ENCODE results near the gene CDK3.
A peak's percentile ranks its signal among the peaks of the same experiment; 100 is the strongest.

CDK3 gene

GRCh38 chr17:76049836-76050537 is 49.3 kb downstream of the CDK3 start:
- no peak for DNase-seq (ENCODE audit: low read depth in 2 of 2)

GRCh38 chr17:76050538-76051467 is 50.1 kb downstream of the CDK3 start:
- no peak overlapping the region for H3K4me3 ChIP-seq (replicated peaks in 1 of 2; ENCODE audit: low read depth in 2 of 2, low read length in 2 of 2)
- no peak for TF ChIP-seq CTCF (IDR thresholded peaks at IDR 0.05; ENCODE audit: low read depth, low read length)
- DNase-seq (ENCODE audit: low read depth in 2 of 2) = no peak

More at GRCh38 chr17:76049836-76050537, 49.3 kb downstream of the CDK3 start:
- no peak for TF ChIP-seq CTCF (IDR thresholded peaks at IDR 0.05; ENCODE audit: low read depth, low read length)
- H3K4me3 ChIP-seq (replicated peaks in 1 of 2; ENCODE audit: low read depth in 2 of 2, low read length in 2 of 2) = no peak overlapping the region

- H3K4me3 ChIP-seq (replicated peaks in 1 of 2; ENCODE audit: low read depth in 2 of 2, low read length in 2 of 2) = no peak overlapping the region
- TF ChIP-seq CTCF (IDR thresholded peaks at IDR 0.05; ENCODE audit: low read depth, low read length) = no peak
- DNase-seq (ENCODE audit: low read depth in 2 of 2) = no peak
Observed at GRCh38 chr17:76051561-76051960, 50.9 kb downstream of the CDK3 start.

GRCh38 chr17:76053246-76054111 is 52.8 kb downstream of the CDK3 start:
- no peak overlapping the region for H3K4me3 ChIP-seq (replicated peaks in 1 of 2; ENCODE audit: low read depth in 2 of 2, low read length in 2 of 2)
- TF ChIP-seq CTCF (IDR thresholded peaks at IDR 0.05; ENCODE audit: low read depth, low read length) = no peak
- peak; percentile 73 to 84 for DNase-seq (ENCODE audit: low read depth in 2 of 2)

GRCh38 chr17:76054112-76054476 is 53.4 kb downstream of the CDK3 start:
- no peak for TF ChIP-seq CTCF (IDR thresholded peaks at IDR 0.05; ENCODE audit: low read depth, low read length)
- H3K4me3 ChIP-seq (replicated peaks in 1 of 2; ENCODE audit: low read depth in 2 of 2, low read length in 2 of 2) = no peak overlapping the region
- peak in 1 of 2 donors; percentile 64 for DNase-seq (ENCODE audit: low read depth in 2 of 2)
